ENCODE measurements around the gene VWDE.

The VWDE gene

GRCh38 chr7:12327922-12328321, 75.7 kb downstream of the VWDE start:
- DNase-seq (ENCODE audit: low spot score): no peak

DNA sequence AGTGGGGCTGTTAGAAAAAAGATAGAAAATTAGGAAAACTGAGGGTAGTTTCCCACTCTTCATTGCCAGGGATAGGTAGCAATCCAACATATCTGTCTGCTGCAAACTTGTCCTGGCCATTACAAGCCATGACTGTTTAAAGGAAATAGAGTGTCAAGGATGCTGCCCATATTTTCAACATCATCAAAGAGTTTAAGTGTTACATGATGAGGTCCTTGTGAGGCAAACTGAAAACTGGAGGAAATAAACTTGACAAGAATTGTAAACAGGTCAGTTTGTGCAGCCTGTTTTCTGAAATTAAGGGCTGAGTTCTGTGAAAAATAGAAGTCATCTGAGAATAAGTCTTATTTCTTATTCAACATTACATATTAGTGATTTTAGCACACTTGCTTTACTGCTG, 78.0 kb downstream of the VWDE start:
- no peak for DNase-seq (ENCODE audit: low spot score)

GRCh38 chr7:12323415-12323814, 80.2 kb downstream of the VWDE start:
- no peak for DNase-seq (ENCODE audit: low spot score)

- DNase-seq (ENCODE audit: low spot score): no peak
Measured at GRCh38 chr7:12322903-12323300, 80.8 kb downstream of the VWDE start.

DNA sequence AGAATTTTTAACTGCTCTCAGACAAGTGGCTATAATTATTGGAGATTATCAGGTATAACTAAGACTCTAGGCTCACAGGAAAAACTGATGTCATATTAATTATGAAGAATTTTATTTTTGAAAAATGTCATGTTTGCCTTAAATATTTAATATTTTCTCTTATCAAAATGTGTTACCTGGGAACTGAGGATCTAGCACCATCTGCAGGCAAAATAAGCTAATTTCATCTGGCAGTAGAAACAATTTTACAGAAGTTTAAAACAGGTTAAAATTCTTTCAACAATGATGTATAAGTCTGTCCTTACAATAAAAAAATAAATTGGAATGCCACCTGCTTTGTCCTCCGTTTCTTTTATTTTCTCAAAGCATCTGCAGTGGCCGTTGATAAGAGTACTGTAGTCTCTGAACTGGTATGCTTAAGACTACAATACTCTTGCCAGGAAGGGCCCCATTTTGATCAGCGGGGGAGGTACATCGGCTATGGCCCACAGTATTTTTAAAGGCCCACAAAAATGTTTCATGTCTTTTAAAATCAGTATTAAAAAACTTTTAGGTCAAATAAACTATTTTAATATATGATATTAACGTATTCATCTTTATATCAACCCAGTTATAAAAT, 81.3 kb downstream of the VWDE start:
- DNase-seq (ENCODE audit: low spot score): peak; percentile 57

DNA sequence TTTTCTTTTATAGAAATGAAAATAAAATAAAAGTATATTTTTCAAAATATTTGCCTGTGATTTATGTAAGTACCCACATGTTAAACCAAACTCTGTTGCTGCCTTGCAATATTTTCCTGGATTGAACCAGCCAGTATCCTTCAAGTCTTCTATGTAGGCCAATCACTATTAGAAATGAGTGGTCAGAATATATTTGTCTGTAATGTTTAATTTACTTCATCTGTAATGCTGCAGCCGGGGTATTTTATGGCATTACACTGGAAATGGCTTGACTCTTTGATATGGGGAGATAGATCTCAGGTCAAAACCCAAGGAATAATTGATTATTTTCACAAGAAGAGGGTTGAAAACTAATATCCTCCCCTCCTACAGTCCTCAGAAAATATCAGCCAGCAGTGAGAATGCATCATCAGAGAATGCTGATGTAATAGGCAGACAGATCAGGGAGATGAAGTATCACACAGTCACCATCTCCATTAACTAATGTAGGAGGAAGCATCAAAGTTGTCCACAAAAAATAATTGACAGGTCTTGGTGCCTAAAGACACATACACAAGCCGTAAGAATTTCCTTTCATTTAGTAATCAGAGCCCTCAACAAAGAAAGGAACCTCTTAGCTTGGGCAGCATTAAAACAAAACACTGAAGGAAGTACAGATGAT, 82.5 kb downstream of the VWDE start:
- no peak for DNase-seq (ENCODE audit: low spot score)

DNA sequence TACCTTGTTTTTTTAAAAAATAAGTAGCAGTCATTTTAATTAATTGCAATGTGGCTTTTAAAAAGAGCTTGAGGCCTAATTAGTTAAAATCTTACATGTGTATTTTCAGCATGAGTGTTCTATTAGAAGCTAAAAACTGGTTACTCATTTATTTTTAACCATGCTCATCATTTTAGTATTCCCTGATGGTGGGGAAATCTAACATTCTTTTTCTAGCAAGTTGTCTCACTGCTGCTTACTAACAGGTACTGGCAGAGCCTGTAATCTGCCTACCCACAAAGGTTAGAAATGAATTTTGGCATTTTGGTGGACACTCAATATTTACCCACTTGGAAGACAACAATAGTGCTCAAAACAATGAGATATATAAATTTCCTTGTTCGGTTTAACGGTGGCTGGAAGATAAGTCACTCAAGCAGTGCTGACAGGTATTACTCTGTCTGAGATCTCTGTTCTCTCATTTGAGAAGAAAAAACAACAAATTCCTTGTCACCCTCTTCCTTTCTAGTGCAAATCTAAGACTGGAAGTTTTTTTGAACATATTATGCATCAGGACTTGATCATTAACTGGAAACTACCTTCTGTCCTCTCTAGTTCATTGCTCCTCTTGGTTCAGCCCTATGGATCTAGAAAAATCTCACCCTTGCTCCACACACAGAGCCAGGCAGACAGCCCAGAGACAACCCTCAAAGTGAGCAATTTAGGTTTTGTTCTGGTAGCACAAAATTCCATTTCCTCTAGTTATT, 83.3 kb downstream of the VWDE start:
- no peak for DNase-seq (ENCODE audit: low spot score)

- no peak for DNase-seq (ENCODE audit: low spot score)
Measured at GRCh38 chr7:12317675-12318074, 86.0 kb downstream of the VWDE start.

GRCh38 chr7:12316925-12317324, 86.7 kb downstream of the VWDE start:
- no peak for DNase-seq (ENCODE audit: low spot score)

DNA sequence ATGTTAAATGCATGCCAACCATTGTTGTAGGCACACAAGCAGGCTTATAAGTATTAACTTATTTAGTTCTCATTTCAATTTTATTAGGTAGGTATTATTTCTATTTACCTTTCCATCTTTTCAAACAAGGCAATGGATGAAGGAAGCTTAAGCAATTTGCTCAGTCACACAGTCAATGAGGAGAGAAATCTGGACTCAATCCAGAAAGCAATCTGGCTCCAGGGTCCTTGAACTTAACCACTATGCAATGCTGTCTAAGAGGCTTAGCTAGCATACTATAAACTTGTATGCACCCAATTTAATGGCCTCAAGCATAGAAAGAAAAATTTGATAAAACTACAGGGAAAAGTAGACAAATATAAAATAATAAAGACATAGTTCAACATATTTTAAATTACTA, 88.6 kb downstream of the VWDE start:
- no peak for DNase-seq (ENCODE audit: low spot score)

GRCh38 chr7:12314199-12314598, 89.5 kb downstream of the VWDE start:
- DNase-seq (ENCODE audit: low spot score): no peak

- no peak for DNase-seq (ENCODE audit: low spot score)
Measured at GRCh38 chr7:12305502-12305901, 98.2 kb downstream of the VWDE start.

- no peak for DNase-seq (ENCODE audit: low spot score)
Measured at GRCh38 chr7:12303495-12303894, 100.2 kb downstream of the VWDE start.

GRCh38 chr7:12303062-12303461, 100.6 kb downstream of the VWDE start:
- no peak for DNase-seq (ENCODE audit: low spot score)

DNA sequence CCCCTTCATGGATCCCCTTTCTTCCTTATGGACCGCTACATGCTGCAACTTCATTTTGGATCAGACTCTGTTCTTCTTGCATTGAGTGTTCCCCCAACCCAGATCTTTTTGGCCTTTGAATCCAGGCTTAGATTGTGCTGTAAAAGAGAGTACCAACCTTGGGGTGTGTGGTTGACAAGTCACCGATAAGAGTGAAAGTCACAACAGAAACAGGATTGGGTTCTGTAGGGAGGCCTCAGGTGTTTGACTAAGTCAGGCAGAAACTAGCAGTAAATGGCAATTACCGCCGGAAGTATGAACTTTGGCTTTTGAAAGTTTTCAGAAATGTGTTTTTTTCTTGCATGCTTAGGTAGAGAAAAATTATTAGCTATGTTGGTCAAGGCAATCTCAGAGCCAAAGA, 103.2 kb downstream of the VWDE start:
- no peak for DNase-seq (ENCODE audit: low spot score)

- DNase-seq (ENCODE audit: low spot score): no peak
Measured at GRCh38 chr7:12299367-12299766, 104.3 kb downstream of the VWDE start.

GRCh38 chr7:12297283-12298108, 106.2 kb downstream of the VWDE start:
- DNase-seq (ENCODE audit: low spot score): no peak

DNA sequence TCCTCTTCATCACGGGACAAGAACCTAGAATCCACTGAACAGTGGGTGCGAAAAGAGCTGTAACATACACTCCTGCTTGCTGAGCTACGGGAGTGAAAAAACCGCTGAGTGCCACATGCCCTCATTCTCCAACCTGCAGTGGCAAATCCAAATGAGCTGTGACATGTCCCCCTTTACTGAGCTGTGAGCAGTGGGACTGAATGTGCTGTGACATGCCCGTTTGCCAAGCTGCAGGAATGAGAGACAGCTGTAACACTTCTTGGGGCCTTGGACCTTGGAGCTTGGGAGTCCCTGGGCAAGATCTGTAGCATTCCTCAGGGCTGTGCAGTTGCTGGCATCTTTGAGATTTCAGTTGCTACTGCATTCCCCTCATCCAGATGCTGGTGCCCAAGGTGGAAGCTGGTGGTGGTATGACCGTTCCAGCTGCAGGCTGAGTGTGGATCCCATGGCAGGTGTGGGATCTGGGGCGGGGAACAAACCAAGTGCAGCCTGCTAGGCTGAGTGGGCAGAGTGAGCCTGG, 107.6 kb downstream of the VWDE start:
- no peak for DNase-seq (ENCODE audit: low spot score)

DNA sequence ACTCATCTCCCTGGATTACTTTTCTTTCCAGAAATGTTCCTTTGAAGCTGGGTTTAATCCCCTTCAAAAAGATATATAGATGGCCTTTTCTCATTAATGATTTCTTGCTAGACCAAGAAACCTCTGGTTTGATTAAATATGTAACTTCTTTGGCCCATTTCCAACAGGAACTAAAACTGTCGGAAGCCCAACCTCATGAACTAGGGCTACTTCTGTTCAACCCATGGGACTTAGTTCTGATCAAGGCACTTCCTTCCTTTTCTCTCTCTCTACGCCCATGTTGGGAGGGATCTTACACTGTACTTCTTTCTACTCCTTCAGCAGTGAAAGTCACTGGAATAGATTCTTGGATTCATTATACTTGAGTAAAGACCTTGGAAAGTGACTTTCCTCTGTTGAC, 109.0 kb downstream of the VWDE start:
- DNase-seq (ENCODE audit: low spot score): no peak

DNA sequence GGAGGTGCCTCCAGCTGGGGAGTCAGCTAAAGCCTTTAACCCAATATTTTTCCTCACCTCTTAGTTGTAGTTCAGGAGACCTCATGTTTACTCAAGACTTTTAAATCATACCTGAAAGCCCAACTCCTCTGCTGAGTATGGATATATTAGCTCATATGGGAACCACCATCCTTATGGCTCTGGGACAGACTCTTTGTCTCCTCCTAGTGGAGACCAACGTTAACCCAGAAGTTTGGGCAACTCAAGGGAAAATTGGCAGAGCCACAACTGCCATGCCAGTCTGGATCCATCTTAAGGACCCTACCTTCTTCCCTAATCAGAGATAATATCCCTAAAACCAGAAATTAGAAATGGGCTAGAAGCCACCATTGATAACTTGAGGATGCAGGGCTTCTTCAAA, 111.8 kb downstream of the VWDE start:
- DNase-seq (ENCODE audit: low spot score): peak; percentile 43

GRCh38 chr7:12290761-12291160, 112.9 kb downstream of the VWDE start:
- no peak for DNase-seq (ENCODE audit: low spot score)

- DNase-seq (ENCODE audit: low spot score): no peak
Measured at GRCh38 chr7:12289996-12290395, 113.7 kb downstream of the VWDE start.
